HG02759 (cell line): ENCODE data around the gene SIL1.

ENCODE experiments used
- ATAC-seq: cut with Tn5 transposase; IDR thresholded peaks from one replicate; pipeline ENCODE4 v1.9.1; 2021; ENCODE audit warnings: mild to moderate bottlenecking, moderate library complexity; ENCODE audit not compliant: unreplicated experiment

SIL1 gene

GRCh38 chr5:138898742-138899141, 299.4 kb downstream of the SIL1 start:
- ATAC-seq, result no peak

DNA sequence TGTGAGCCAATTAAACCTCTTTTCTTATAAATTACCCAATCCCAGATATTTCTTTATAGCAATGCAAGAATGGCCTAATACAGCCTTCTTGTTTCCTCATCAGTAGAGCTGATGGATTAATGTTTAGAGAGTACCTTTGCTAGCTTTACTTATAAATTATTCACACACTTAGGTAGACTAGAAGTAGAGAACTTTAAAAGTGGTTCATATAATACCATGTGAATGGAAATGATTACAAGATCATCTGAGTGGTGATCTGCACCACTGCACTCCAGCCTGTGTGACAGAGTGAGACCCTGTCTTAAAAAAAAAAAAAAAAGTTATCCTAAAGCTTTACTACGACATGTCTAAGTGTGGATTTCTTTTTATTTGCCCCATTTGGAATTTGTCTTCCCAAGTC, 299.9 kb downstream of the SIL1 start:
- no peak for ATAC-seq
